Activated CD4-positive, CD25-positive, alpha-beta regulatory T cell treated with anti-CD3 and anti-CD28 coated beads, Interleukin-2, amount 50 U/mL, for 16 hours (primary cell): ENCODE data around the gene EGLN1.
A peak's percentile ranks its signal among the peaks of the same experiment; 100 is the strongest.

Source experiments
- DNase-seq: peaks from one replicate; pipeline ENCODE4 v3.0.0-alpha.2; 2020; ENCODE audit warnings: low read depth, low spot score

The EGLN1 gene

GRCh38 chr1:231421546-231421970, 529 bp downstream of the EGLN1 start:
- DNase-seq = peak; percentile 14

GRCh38 chr1:231420959-231421545, 1.0 kb downstream of the EGLN1 start:
- no peak for DNase-seq

GRCh38 chr1:231420299-231420958, 1.7 kb downstream of the EGLN1 start:
- DNase-seq = no peak

- no peak for DNase-seq
Observed at GRCh38 chr1:231419738-231420298, 2.3 kb downstream of the EGLN1 start.

GRCh38 chr1:231419147-231419546, 2.9 kb downstream of the EGLN1 start:
- no peak for DNase-seq

- DNase-seq = no peak
Observed at GRCh38 chr1:231418741-231419107, 3.4 kb downstream of the EGLN1 start.

- no peak for DNase-seq
Observed at GRCh38 chr1:231418101-231418740, 3.9 kb downstream of the EGLN1 start.

GRCh38 chr1:231417513-231417912, 4.6 kb downstream of the EGLN1 start:
- no peak for DNase-seq

- no peak for DNase-seq
Observed at GRCh38 chr1:231416901-231417300, 5.2 kb downstream of the EGLN1 start.

- no peak for DNase-seq
Observed at GRCh38 chr1:231415018-231415583, 7.0 kb downstream of the EGLN1 start.

GRCh38 chr1:231414260-231415016, 7.6 kb downstream of the EGLN1 start:
- DNase-seq = no peak

GRCh38 chr1:231413749-231414082, 8.4 kb downstream of the EGLN1 start:
- DNase-seq = no peak

GRCh38 chr1:231411036-231411531, 11.0 kb downstream of the EGLN1 start:
- DNase-seq = no peak

- no peak for DNase-seq
Observed at GRCh38 chr1:231410036-231410612, 12.0 kb downstream of the EGLN1 start.

- no peak for DNase-seq
Observed at GRCh38 chr1:231408528-231409094, 13.5 kb downstream of the EGLN1 start.

GRCh38 chr1:231407547-231408396, 14.3 kb downstream of the EGLN1 start:
- DNase-seq = no peak

- DNase-seq = no peak
Observed at GRCh38 chr1:231407049-231407448, 15.0 kb downstream of the EGLN1 start.

GRCh38 chr1:231404318-231404717, 17.8 kb downstream of the EGLN1 start:
- DNase-seq = no peak

GRCh38 chr1:231401478-231401877, 20.6 kb downstream of the EGLN1 start:
- DNase-seq = no peak
